GM21390 (cell line): ENCODE measurements around the gene FGF16.
"Not testable (repeated sequence)": the region's sequence is repeated elsewhere in the genome, so short reads cannot be mapped to it uniquely, and the experiment has no call there.

ENCODE experiments used
- ATAC-seq: cut with Tn5 transposase; IDR thresholded peaks from one replicate; pipeline ENCODE4 v1.9.1; 2021; ENCODE audit not compliant: unreplicated experiment

FGF16 gene

DNA sequence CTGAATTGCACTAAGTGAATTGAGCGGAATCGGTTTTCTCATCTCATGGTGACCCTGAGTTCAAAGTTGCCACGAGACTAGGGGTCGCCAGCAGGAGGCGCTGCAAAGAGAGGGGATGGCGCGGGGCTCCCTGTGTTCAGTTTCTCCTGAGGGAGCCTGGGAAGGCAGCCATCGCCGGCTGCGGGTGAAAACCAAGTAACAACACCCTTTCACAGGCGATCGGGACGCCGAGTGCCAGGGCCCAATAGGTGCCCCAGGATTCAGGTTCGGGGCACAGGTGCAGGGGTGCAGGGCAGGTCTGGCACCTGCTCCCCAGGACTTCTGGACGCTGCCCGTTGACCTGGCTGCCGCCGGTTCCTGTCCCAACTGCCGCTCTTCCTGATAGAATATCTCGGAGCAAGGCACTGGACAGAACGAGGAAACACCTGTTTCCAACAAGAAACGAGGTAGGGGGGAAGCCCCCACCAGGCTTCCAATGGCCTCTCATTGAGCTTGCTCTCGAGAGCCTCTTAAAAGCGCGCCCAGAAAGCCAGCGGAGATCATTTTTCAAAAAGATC is 1.1 kb upstream of the FGF16 start:
- no peak for ATAC-seq

DNA sequence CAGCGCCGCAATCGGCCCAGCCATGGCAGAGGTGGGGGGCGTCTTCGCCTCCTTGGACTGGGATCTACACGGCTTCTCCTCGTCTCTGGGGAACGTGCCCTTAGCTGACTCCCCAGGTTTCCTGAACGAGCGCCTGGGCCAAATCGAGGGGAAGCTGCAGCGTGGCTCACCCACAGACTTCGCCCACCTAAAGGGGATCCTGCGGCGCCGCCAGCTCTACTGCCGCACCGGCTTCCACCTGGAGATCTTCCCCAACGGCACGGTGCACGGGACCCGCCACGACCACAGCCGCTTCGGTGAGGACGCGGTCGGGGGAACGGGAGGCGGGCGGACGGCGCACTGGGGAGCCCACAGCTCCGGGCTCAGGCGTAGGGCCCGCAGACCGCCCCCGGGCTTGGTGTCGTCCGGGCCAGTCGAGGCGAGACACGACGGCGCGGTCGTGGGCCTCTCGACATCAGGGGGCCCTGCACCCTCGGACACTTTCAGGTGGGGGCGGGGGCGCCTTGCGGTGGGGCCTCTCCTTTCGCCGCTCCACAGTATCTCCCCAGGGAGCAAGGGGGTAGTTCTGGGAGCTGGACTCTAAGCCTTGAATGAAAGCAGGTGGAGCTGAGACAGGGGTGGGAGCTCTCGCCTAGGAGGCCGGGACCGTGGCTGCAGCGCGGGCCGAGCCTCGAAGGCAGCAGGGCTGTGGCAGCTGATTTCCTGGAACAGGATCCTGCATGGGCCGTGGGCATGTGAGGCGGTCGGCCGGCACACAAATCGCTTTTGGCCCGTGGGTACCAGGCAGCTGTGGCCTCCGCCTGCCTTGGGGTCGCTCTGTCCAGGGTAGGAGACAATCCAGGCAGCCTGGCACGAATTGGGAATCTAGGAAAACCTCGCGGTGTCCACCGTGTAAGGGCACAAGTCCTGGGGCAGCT is 722 bp downstream of the FGF16 start:
- ATAC-seq, result no peak

DNA sequence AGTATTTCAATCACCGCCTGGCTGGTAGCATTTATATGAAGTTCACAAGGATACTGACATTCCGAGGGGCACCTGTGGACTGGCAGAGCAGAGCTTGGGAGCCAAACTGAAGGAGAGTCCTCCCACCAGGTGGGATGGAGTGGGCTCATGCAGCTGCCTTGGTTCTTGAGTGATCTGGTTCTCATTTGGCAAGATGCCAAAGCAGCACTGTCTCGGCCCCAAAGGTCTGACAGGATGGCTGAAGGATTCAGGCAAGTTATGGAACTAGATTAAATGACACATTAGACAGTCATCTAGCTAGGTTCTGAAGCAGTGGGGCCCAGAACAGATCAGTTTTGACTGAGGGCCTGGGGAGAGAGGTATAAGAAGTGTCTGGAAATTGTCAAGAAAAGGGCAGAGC is 3.2 kb downstream of the FGF16 start:
- no peak for ATAC-seq

DNA sequence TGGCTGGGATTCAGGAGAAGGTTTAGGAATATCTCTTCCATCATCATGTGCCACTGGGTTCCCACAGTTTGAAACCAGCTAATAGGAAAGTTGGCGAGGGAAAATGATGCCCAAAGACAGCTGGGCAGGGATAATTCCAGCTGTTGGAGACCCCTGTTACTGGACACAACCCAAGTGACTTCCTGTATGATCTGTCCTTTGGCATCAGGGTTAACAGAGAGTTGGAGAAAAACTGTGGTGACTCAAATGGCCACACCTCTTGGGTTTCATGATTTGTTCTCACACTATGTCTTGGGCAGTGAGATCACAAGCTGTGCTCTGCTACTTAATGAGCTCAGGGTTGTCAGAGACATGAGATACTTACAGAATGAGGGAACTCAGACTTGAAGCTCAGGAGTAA is 3.8 kb downstream of the FGF16 start:
- ATAC-seq, result no peak

DNA sequence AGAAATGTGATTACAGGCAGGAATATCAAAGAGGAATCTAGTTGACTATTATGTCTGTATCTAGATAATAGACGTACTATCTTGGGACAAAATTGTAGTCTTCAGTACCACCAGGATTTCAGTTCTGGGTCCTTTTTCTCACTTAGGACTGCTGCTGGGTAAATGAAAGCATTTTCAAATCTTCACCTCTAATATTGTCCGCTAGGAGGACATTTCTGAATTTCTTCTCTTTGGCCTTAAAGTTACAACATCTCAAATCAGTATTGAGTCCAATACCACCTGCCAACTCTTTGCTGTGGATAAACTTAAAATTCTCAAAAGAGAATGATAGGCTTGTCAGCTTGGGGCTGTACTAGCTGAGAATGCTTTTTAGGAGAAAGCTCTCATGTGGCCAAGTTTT is 6.0 kb downstream of the FGF16 start:
- ATAC-seq, result no peak

DNA sequence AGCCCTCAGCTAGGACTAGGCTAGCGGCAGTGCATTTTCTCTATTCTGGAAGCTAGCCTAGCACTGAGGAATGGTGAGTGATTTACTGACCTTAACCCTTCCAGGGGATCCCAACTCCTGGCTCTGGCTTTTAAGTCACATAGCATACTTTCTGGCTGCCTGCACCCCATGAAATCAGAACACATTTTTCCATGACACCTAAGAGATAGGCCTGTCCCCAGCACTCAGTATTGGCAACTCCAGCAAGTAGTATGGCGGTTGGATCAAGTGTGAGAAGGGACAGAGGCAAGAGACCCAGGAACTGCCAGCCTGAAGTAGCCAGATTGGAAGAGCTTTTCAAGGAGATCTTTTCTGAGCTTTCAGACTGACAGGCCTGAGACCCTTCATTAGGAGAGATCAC is 8.2 kb downstream of the FGF16 start:
- no peak for ATAC-seq

DNA sequence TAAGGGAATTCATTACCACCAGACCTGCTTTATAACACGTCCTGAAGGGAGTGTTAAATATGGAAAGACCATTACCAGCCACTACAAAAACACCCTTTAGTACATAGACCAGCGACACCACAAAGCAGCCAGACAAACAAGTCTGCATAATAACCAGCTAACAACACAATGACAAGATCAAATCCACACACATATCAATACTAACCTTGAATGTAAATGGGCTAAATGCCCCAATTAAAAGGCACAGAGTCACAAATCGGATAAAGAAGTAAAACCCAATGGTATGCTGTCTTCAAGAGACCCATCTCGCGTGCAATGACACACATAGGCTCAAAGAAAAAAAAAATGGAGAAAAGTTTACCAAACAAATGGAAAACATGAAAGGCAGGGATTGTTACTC is 36.9 kb downstream of the FGF16 start:
- ATAC-seq, result no peak

DNA sequence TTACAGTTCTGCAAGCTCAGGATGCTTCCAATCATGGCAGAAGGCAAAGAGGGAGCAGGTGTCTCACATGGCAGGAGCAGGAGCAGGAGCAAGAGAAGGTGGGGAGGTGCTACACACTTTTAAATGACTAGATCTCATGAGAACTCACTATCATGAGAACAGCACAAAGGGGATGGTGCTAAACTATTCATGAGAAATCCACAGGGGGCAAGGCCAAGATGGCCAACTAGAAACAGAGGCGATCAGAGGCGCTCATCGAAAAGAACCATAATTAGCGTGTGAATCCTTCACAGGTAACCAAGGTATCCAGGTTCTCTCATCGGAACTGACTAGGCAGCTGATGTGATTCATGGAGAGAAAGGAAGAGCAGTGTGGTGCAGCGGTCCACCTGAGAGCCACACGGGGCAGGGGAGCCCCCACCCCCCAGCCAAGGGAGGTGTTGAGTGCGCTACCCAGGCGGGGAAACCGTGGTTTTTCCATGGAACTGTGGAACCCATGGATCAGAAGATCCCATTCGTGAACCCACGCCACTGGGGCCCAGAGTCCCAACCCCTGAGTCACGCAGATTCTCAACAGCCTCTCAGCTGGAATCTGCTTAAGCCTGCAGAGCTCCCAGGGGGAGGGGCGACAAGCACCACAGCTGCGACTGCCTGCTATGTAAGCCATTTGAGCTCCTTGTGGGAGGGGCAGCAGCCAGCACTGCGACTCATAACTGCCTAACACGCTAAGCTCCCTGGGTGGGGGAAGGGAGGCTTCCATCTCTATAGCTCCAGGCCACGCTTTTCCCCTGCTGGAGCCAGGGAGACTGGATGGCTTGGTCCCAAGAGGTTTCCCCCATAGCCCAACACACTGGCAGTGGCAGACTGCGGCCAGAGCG is 46.7 kb downstream of the FGF16 start:
- ATAC-seq, result no peak

DNA sequence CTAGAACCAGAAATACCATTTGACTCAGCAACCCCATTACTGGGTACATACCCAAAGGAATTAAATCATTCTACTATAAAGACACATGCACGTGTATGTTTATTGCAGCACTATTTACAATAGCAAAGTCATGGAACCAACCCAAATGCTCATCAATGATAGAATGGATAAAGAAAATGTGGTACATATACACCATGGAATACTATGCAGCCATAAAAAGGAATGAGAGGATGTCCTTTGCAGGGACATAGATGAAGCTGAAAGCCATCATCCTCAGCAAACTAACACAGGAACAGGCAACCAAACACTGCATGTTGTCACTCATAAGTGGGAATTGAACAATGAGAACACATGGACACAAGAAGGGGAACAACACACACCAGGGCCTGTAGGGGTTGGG is 53.0 kb downstream of the FGF16 start:
- ATAC-seq, result not testable (repeated sequence)

DNA sequence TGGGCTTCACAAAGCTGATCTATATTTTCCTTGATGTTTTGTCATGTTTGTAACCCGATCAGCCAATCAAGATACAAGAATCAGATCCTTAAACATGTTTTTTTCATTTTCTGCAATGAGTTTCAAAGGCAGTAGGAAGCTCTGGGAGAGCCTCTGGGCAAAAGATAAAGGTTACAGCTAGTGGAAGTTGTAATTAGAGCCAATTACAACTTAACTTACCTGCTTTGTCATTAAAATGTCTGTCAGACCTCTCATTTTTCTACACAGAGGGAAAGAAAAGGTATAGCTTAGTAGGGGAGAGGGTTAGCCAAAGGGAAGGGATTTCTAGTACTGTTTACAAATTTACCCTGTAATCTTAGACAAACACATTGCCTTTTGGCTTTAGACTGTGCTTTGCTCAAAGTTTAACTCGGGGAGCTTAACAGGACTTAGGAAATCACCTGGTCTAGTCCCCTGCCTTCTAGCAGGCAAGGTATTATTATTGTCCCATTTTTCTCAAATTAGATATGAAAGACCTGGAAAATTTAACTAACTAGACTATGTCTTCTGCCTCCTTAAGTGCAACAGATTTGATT is 55.8 kb downstream of the FGF16 start:
- no peak for ATAC-seq

DNA sequence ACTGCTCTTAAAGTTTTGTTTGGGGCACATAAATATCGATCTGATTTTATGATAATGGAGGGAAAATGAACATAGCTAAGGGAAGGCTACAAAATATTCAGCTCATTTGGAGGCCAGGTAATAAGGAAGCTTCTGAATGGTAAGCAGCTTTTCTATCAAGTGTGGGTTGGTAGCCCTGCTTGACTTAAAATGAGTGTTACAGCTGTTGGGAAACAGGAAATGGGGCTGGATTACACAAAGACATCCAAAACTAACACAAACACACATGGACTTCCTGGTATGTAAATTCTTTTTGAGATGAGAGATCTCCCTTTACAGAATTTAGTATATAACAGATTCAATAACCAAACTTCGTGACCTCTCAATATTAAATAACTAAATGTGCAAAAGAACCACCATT is 58.0 kb downstream of the FGF16 start:
- ATAC-seq, result no peak
